Measurements from ENCODE around the gene PPP2R2B.

PPP2R2B gene

GRCh38 chr5:146821732-146822131 is 56.8 kb downstream of the PPP2R2B start:
- no peak overlapping the region for H3K9ac ChIP-seq (ENCODE audit: low read depth, low read length)
- peaks cover 19% of the 10 kb centered on the region for H3K4me1 ChIP-seq (ENCODE audit: control insufficient read depth, insufficient read depth, low read length)
- no peak overlapping the region for H3K27ac ChIP-seq (ENCODE audit: low read depth, low read length)
- no peak overlapping the region for H3K4me3 ChIP-seq (ENCODE audit: low read depth, low read length)
- no peaks in the 10 kb centered on the region for H3K36me3 ChIP-seq (ENCODE audit: control insufficient read depth, insufficient read depth, low read length)
- H3K27me3 ChIP-seq (ENCODE audit: control insufficient read depth, insufficient read depth, low read length): no peaks in the 10 kb centered on the region
- no peaks in the 10 kb centered on the region for H3K9me3 ChIP-seq (ENCODE audit: control insufficient read depth, insufficient read depth, low read length)

- Histone ChIP-seq H3K36me3 (ENCODE audit: control insufficient read depth, insufficient read depth, low read length) (no peaks in the 10 kb centered on the region), H3K4me3 (ENCODE audit: low read depth, low read length) (no peak overlapping the region), H3K4me1 (ENCODE audit: control insufficient read depth, insufficient read depth, low read length) (peaks cover 25% of the 10 kb centered on the region), H3K27me3 (ENCODE audit: control insufficient read depth, insufficient read depth, low read length) (no peaks in the 10 kb centered on the region), H3K27ac (ENCODE audit: low read depth, low read length) (no peak overlapping the region), H3K9ac (ENCODE audit: low read depth, low read length) (no peak overlapping the region), H3K9me3 (ENCODE audit: control insufficient read depth, insufficient read depth, low read length) (no peaks in the 10 kb centered on the region)
Observed at GRCh38 chr5:146820987-146821386, 57.6 kb downstream of the PPP2R2B start.

GRCh38 chr5:146818822-146819221 is 59.7 kb downstream of the PPP2R2B start:
- no peaks in the 10 kb centered on the region for H3K36me3 ChIP-seq (ENCODE audit: control insufficient read depth, insufficient read depth, low read length)
- H3K4me3 ChIP-seq (ENCODE audit: low read depth, low read length): no peak overlapping the region
- peak overlapping the region; percentile 58 for H3K27ac ChIP-seq (ENCODE audit: low read depth, low read length)
- H3K9me3 ChIP-seq (ENCODE audit: control insufficient read depth, insufficient read depth, low read length): no peaks in the 10 kb centered on the region
- no peak overlapping the region for H3K9ac ChIP-seq (ENCODE audit: low read depth, low read length)
- H3K27me3 ChIP-seq (ENCODE audit: control insufficient read depth, insufficient read depth, low read length): no peaks in the 10 kb centered on the region
- peaks cover 43% of the 10 kb centered on the region for H3K4me1 ChIP-seq (ENCODE audit: control insufficient read depth, insufficient read depth, low read length)

GRCh38 chr5:146817973-146818372 is 60.6 kb downstream of the PPP2R2B start:
- no peaks in the 10 kb centered on the region for H3K9me3 ChIP-seq (ENCODE audit: control insufficient read depth, insufficient read depth, low read length)
- no peaks in the 10 kb centered on the region for H3K36me3 ChIP-seq (ENCODE audit: control insufficient read depth, insufficient read depth, low read length)
- H3K9ac ChIP-seq (ENCODE audit: low read depth, low read length): no peak overlapping the region

GRCh38 chr5:146816775-146817387 is 61.7 kb downstream of the PPP2R2B start:
- H3K27ac ChIP-seq (ENCODE audit: low read depth, low read length): peak overlapping the region; percentile 70
- no peak overlapping the region for H3K4me3 ChIP-seq (ENCODE audit: low read depth, low read length)
- H3K9ac ChIP-seq (ENCODE audit: low read depth, low read length): no peak overlapping the region
- peaks cover 48% of the 10 kb centered on the region for H3K4me1 ChIP-seq (ENCODE audit: control insufficient read depth, insufficient read depth, low read length)
- H3K36me3 ChIP-seq (ENCODE audit: control insufficient read depth, insufficient read depth, low read length): no peaks in the 10 kb centered on the region
- H3K9me3 ChIP-seq (ENCODE audit: control insufficient read depth, insufficient read depth, low read length): no peaks in the 10 kb centered on the region
- no peaks in the 10 kb centered on the region for H3K27me3 ChIP-seq (ENCODE audit: control insufficient read depth, insufficient read depth, low read length)

More at GRCh38 chr5:146817973-146818372, 60.6 kb downstream of the PPP2R2B start:
- H3K27ac ChIP-seq (ENCODE audit: low read depth, low read length): no peak overlapping the region
- no peak overlapping the region for H3K4me3 ChIP-seq (ENCODE audit: low read depth, low read length)
- H3K27me3 ChIP-seq (ENCODE audit: control insufficient read depth, insufficient read depth, low read length): no peaks in the 10 kb centered on the region
- peaks cover 48% of the 10 kb centered on the region for H3K4me1 ChIP-seq (ENCODE audit: control insufficient read depth, insufficient read depth, low read length)

- no peak overlapping the region for H3K9ac ChIP-seq (ENCODE audit: low read depth, low read length)
- H3K27me3 ChIP-seq (ENCODE audit: control insufficient read depth, insufficient read depth, low read length): no peaks in the 10 kb centered on the region
- H3K9me3 ChIP-seq (ENCODE audit: control insufficient read depth, insufficient read depth, low read length): no peaks in the 10 kb centered on the region
- no peak overlapping the region for H3K4me3 ChIP-seq (ENCODE audit: low read depth, low read length)
- no peaks in the 10 kb centered on the region for H3K36me3 ChIP-seq (ENCODE audit: control insufficient read depth, insufficient read depth, low read length)
- peaks cover 48% of the 10 kb centered on the region for H3K4me1 ChIP-seq (ENCODE audit: control insufficient read depth, insufficient read depth, low read length)
- H3K27ac ChIP-seq (ENCODE audit: low read depth, low read length): no peak overlapping the region
Observed at GRCh38 chr5:146815411-146815810, 63.1 kb downstream of the PPP2R2B start.

GRCh38 chr5:146813346-146814157 is 65.0 kb downstream of the PPP2R2B start:
- H3K4me1 ChIP-seq (ENCODE audit: control insufficient read depth, insufficient read depth, low read length): peaks cover 51% of the 10 kb centered on the region
- no peaks in the 10 kb centered on the region for H3K36me3 ChIP-seq (ENCODE audit: control insufficient read depth, insufficient read depth, low read length)
- H3K9me3 ChIP-seq (ENCODE audit: control insufficient read depth, insufficient read depth, low read length): no peaks in the 10 kb centered on the region
- H3K4me3 ChIP-seq (ENCODE audit: low read depth, low read length): no peak overlapping the region
- H3K9ac ChIP-seq (ENCODE audit: low read depth, low read length): no peak overlapping the region
- H3K27ac ChIP-seq (ENCODE audit: low read depth, low read length): no peak overlapping the region
- H3K27me3 ChIP-seq (ENCODE audit: control insufficient read depth, insufficient read depth, low read length): no peaks in the 10 kb centered on the region

- no peaks in the 10 kb centered on the region for H3K27me3 ChIP-seq (ENCODE audit: control insufficient read depth, insufficient read depth, low read length)
- H3K9me3 ChIP-seq (ENCODE audit: control insufficient read depth, insufficient read depth, low read length): no peaks in the 10 kb centered on the region
- H3K4me1 ChIP-seq (ENCODE audit: control insufficient read depth, insufficient read depth, low read length): peaks cover 57% of the 10 kb centered on the region
- H3K9ac ChIP-seq (ENCODE audit: low read depth, low read length): 0 out of 2 replicates have a peak overlapping the region, but pooled peaks have one; percentile 26
- H3K27ac ChIP-seq (ENCODE audit: low read depth, low read length): peak overlapping the region; percentile 23
- no peak overlapping the region for H3K4me3 ChIP-seq (ENCODE audit: low read depth, low read length)
- H3K36me3 ChIP-seq (ENCODE audit: control insufficient read depth, insufficient read depth, low read length): no peaks in the 10 kb centered on the region
Observed at GRCh38 chr5:146805081-146805480, 73.5 kb downstream of the PPP2R2B start.

GRCh38 chr5:146802945-146803522 is 75.5 kb downstream of the PPP2R2B start:
- peak overlapping the region; percentile 2 for H3K27ac ChIP-seq (ENCODE audit: low read depth, low read length)
- no peak overlapping the region for H3K9ac ChIP-seq (ENCODE audit: low read depth, low read length)

GRCh38 chr5:146799671-146800070 is 78.9 kb downstream of the PPP2R2B start:
- Histone ChIP-seq H3K27ac (ENCODE audit: low read depth, low read length) (no peak overlapping the region), H3K9ac (ENCODE audit: low read depth, low read length) (no peak overlapping the region), H3K36me3 (ENCODE audit: control insufficient read depth, insufficient read depth, low read length) (no peaks in the 10 kb centered on the region), H3K4me1 (ENCODE audit: control insufficient read depth, insufficient read depth, low read length) (peaks cover 65% of the 10 kb centered on the region), H3K9me3 (ENCODE audit: control insufficient read depth, insufficient read depth, low read length) (no peaks in the 10 kb centered on the region), H3K4me3 (ENCODE audit: low read depth, low read length) (no peak overlapping the region), H3K27me3 (ENCODE audit: control insufficient read depth, insufficient read depth, low read length) (no peaks in the 10 kb centered on the region)

More at GRCh38 chr5:146802945-146803522, 75.5 kb downstream of the PPP2R2B start:
- Histone ChIP-seq H3K9me3 (ENCODE audit: control insufficient read depth, insufficient read depth, low read length) (no peaks in the 10 kb centered on the region), H3K36me3 (ENCODE audit: control insufficient read depth, insufficient read depth, low read length) (no peaks in the 10 kb centered on the region), H3K4me3 (ENCODE audit: low read depth, low read length) (no peak overlapping the region), H3K27me3 (ENCODE audit: control insufficient read depth, insufficient read depth, low read length) (no peaks in the 10 kb centered on the region), H3K4me1 (ENCODE audit: control insufficient read depth, insufficient read depth, low read length) (peaks cover 67% of the 10 kb centered on the region)

- Histone ChIP-seq H3K27ac (ENCODE audit: low read depth, low read length) (no peak overlapping the region), H3K4me1 (ENCODE audit: control insufficient read depth, insufficient read depth, low read length) (peaks cover 60% of the 10 kb centered on the region), H3K9me3 (ENCODE audit: control insufficient read depth, insufficient read depth, low read length) (no peaks in the 10 kb centered on the region), H3K27me3 (ENCODE audit: control insufficient read depth, insufficient read depth, low read length) (no peaks in the 10 kb centered on the region), H3K36me3 (ENCODE audit: control insufficient read depth, insufficient read depth, low read length) (no peaks in the 10 kb centered on the region), H3K4me3 (ENCODE audit: low read depth, low read length) (no peak overlapping the region), H3K9ac (ENCODE audit: low read depth, low read length) (no peak overlapping the region)
Observed at GRCh38 chr5:146799231-146799630, 79.3 kb downstream of the PPP2R2B start.
